ENCODE data around the gene IGSF23.
"Not testable (repeated sequence)": the region's sequence is repeated elsewhere in the genome, so short reads cannot be mapped to it uniquely, and the experiment has no call there.

The IGSF23 gene

DNA sequence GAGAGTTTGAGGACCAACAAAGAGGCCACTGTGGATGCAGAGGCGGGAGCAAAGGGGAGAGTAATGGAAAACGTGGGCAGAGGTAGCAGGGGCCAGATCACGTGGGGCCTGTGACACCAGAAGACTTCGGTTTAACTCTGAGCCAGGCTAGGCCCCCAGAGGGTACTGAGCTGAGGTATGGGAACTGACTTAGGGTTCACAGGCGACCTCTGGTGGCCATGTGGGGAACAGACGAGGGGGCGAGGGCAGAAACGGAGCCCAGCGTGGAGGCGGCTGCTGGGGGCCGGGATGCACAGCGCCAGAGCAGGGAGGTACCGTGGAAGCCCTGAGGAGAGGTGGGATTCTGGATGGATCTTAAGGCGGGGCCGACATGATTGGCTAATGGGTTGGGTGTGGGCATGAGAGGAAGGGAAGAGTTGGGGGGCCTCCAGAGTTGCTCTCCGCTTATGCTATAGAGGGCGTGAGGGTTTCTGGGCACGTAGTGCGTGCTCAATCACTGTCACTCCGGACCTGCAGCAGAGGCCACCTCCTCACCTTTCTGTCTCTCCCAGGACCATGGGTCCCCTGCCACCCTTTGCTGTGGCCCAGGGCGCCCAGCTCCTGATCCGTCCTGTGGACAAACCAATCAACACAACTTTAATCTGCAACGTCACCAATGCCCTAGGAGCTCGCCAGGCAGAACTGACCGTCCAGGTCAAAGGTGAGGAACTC is 44.0 kb downstream of the IGSF23 start:
- peak; percentile 61 for DNase-seq (ENCODE audit: low read depth, low spot score)
- no peak overlapping the region for H3K4me3 ChIP-seq (ENCODE audit: low read length)

DNA sequence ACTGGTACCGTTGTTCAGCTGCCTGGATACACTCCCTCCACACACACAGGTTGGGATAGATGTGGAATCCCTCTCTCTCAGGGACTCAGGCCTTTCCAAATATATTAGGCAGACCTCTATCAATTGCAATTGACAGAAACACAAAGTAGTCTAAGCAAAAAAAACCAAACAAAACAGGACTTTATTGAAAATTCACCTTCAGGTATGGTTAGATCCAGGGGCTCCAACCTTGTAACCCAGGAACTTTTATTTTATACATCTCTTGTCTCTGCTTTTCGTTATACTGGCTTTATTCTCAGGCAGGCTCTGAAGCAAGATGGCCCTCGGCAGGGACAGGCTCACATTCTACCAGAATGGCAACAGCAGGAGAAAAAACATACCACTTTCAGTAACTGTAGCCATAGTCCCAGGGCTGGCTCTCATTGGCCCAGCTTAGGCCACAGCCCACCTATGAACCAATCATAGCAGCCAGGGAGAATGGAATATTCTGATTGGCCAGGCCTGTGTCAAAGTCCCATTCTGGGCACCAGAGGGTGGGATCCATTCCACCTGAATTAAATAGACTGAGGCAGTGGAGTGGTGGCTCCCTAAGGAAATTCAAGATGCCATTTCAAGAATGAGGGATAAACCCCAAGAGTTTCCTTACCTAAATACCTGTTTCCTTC is 44.8 kb downstream of the IGSF23 start:
- DNase-seq (ENCODE audit: low read depth, low spot score), result no peak

DNA sequence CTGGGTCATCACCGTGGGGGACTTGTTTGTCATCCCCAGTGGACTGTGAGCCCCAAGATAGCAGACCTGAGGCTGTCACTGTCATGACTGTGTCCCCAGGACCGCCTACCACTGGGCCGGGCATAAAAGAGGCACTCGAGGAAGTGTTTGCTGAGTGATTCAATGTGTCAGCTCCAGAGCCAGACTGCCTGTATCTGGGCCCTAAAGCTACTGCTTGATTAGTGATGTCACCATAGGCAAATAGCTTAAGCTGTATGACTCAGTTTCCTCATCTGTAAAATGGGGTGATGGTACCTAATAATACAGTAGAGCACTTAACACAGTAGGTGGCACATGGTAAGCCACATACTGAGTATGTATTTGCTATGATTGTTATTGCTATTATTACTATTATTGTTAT is 46.7 kb downstream of the IGSF23 start:
- no peak for DNase-seq (ENCODE audit: low read depth, low spot score)
- no peak overlapping the region for H3K4me3 ChIP-seq (ENCODE audit: low read length)

More for the DNA sequence above, 44.8 kb downstream of the IGSF23 start:
- H3K4me3 ChIP-seq (ENCODE audit: low read length), result no peak overlapping the region

DNA sequence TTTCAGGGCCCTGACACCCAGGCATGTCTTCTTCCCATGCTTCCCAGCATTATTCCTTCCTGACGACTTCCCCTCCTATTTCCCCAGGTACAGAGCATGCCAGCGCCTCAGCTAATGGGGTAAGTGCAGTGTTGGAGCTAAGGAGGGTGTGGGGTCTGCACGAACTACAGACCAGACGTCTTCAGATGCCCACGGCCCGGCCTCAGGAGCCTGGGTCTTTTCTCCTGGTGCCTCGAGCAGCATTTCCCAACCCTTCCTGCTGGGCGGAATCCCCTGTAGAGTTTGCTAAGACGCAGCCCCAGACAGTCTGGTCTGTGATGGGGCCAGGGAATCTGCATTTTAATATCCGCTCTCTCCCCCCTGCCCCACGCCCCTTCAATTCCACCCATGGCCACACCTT is 47.8 kb downstream of the IGSF23 start:
- no peak for DNase-seq (ENCODE audit: low read depth, low spot score)

DNA sequence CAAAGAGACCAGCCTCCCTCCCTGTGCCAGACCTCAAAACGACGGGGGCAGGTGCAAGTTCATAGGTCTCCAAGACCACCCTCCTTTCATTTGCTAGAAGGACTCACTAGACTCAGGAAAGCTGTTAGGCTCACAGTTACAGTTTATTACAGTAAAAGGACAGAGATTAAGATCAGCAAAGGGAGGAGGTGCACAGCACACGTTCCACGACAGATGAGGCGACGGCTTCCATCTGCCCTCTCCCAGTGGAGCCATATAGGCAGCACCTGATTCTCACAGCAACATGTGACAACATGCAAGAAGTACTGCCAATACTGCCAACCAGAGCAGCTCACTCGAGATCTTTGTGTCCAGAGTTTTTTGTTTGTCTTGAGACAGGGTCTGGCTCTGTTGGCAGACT is 48.5 kb downstream of the IGSF23 start:
- DNase-seq (ENCODE audit: low read depth, low spot score), result no peak
- no peak overlapping the region for H3K4me3 ChIP-seq (ENCODE audit: low read length)

More for the DNA sequence above, 47.8 kb downstream of the IGSF23 start:
- H3K4me3 ChIP-seq (ENCODE audit: low read length), result no peak overlapping the region

DNA sequence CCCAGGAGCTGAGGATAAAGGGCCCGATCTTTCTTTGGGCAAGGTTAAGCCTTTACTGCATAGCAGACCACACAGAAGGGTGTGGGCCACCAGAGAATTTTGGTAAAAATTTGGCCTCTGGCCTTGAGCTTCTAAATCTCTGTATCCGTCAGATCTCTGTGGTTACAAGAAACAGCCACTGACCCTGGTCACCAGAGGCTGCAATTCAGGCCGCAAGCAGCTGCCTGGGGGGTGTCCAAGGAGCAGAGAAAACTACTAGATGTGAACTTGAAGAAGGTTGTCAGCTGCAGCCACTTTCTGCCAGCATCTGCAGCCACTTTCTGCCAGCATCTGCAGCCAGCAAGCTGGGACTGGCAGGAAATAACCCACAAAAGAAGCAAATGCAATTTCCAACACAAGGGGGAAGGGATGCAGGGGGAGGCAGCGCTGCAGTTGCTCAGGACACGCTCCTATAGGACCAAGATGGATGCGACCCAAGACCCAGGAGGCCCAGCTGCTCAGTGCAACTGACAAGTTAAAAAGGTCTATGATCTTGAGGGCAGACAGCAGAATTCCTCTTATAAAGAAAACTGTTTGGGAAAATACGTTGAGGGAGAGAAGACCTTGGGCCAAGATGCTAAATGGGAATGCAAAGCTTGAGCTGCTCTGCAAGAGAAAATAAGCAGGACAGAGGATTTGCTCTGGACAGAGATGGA is 49.5 kb downstream of the IGSF23 start:
- no peak for DNase-seq (ENCODE audit: low read depth, low spot score)

DNA sequence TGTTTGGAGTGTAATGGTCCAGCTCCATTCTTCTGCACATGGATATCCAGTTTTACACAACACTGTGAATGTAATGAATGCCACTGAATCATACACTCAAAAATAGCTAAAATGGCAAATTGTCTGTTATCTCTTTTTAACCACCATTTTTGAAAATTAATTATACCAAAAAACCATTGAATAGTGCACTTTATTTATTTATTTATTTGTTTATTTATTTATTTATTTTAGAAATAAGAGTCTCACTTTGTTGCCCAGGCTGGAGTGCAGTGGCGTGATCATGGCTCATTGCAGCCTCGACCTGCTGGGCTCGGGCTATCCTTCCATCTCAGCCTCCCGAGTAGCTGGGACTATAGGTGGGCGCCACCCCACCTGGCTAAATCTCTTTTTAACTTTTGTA is 50.6 kb downstream of the IGSF23 start:
- no peak overlapping the region for H3K4me3 ChIP-seq (ENCODE audit: low read length)
- DNase-seq (ENCODE audit: low read depth, low spot score), result no peak

More for the DNA sequence above, 49.5 kb downstream of the IGSF23 start:
- H3K4me3 ChIP-seq (ENCODE audit: low read length), result no peak overlapping the region

DNA sequence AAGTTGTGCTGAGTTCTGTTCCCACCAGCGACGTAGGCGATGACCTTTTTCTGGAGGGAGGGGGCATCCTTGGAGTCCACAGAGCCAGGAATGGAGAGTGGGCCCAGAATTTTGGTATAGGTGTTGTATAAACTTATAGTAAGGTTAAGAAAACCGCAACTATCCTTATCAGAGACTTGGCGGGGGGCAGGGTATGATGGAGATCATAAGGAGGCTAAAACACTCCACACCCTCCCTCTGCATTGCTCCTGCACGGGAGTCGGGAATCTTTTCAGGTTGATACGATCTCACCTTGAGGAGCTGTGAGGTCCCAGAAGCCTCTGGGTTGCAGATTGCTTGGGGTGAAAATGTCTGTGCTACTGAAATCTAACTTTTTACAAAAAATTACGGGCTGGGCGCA is 51.6 kb downstream of the IGSF23 start:
- no peak for DNase-seq (ENCODE audit: low read depth, low spot score)

DNA sequence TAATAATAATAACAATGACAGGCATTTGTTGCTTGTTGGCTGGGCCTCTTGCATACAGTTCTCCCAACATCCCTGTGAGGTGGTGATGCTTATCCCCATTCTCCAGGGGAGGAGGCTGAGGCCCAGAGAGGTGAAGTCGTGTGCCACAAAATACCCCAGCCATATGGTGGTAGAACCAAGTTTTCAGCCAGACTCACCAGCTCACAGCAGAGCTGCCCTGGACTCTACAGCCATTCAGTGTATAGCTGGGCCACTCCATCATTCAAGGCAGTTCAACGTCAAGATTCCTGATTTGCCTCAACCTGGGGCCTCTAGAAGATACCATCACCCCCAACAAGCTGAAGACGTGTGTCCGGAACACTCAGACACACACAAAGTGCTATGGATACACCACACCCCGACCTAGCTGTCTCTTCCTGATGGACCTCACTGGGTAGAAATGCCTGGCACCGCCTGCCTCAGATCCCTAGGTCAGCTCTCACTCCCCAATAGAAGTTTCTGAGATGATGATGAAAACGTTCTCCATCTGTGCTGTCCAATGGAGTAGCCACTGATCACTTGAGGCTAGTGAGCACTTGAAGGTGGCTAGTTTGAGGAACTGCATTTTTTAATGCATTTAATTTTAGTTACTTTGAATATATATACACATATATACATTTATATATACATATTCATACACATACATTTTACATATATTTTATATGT is 53.6 kb downstream of the IGSF23 start:
- DNase-seq (ENCODE audit: low read depth, low spot score), result no peak
- no peak overlapping the region for H3K4me3 ChIP-seq (ENCODE audit: low read length)

More for the DNA sequence above, 51.6 kb downstream of the IGSF23 start:
- no peak overlapping the region for H3K4me3 ChIP-seq (ENCODE audit: low read length)

DNA sequence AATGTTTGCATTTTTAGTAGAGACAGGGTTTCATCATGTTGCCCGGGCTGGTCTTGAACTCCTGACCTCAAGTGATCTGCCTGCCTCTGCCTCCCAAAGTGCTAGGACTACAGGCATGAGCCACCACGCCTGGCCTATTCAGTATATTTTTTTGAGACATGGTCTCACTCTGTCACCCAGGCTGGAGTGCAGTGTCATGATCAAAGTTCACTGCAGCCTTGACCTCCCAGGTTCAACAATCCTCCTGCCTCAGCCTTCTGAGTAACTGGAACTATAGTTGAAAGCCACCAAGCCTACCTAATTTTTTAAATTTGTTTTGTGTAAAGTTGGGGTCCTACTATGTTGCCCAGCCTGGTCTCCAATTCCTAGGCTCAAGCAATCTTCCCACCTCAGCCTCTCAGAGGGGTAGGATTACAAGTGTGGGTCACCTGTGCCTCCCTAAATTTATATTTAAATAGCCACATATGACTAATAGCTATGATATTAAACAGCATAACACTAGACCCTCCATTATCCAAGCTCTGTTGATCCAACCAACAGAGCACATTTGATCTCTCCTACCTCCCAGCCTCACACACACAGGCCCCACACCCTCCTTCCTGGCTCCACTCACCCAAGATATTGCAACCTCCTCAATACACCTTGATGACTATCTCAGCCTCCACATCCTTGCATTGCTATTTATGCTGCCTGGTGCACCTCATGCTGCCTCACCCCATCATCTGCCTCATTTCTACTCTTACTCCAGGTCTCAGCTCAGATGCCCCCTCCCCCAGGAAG is 55.8 kb downstream of the IGSF23 start:
- no peak for DNase-seq (ENCODE audit: low read depth, low spot score)
- no peak overlapping the region for H3K4me3 ChIP-seq (ENCODE audit: low read length)

DNA sequence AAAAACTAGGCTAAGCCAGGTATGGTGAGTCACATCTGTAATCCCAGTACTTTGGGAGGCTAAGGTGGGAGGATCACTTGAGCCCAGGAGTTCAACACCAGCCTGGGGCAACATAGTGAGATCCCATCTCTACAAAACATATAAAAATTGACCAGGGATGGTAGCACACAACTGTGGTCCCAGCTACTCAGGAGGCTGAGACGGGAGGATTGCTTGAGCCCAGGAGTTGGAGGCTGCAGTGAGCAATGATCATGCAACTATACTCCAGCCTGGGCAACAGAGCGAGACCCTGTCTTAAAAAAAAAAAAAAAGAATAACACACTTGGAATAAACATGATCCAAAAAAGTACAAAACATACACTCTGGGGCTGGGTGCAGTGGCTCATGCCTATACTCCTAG is 56.7 kb downstream of the IGSF23 start:
- DNase-seq (ENCODE audit: low read depth, low spot score); H3K4me3 ChIP-seq (ENCODE audit: low read length): not testable (repeated sequence)

DNA sequence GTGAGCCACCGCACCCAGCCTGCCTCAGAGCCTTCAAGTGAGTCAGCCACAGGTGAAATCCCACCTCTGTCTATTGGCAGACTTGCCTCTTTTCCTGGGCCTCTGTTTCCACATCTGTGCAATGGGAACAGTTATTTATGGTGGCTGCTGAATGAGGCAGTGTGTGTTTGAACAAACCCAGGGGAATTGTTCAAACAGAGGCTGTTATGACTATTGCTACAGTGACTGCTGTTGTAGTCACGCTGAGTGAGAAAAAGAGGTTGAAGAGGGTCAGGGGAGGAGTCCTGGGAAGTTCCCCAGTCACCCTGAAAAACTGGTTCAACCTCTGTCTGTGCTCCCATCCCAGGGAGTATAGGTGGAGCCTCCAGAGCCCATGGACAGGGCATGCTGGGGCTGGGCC is 58.0 kb downstream of the IGSF23 start, which contains the start of gene CEACAM19:
Gene CEACAM19, plus strand, starts transcription at position 83 of the 400 bp plus-strand sequence. CDS start 450 bp downstream, outside the sequence.
- no peak within 1 kb of the TSS for H3K4me3 ChIP-seq (ENCODE audit: low read length)
- DNase-seq (ENCODE audit: low read depth, low spot score), result no peak

DNA sequence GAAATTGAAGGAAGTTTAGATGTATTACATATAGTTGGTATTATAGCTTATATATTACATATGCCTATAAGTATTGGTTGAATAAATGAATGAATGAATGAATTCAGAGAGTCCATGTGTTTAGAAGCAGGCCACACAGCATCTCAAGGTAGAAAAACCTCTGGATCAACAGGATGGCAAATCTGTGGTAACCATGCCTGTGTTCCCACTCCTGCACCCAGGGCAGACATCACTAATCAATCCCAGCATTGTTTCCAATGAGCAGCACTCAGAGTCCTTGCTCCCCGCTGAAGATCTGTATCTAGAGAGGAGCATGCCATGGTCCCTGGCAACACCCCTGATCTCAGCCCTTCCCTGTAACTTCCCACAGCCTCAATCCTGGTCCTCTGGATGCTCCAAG is 58.9 kb downstream of the IGSF23 start:
- H3K4me3 ChIP-seq (ENCODE audit: low read length), result no peak overlapping the region
- DNase-seq (ENCODE audit: low read depth, low spot score), result no peak

DNA sequence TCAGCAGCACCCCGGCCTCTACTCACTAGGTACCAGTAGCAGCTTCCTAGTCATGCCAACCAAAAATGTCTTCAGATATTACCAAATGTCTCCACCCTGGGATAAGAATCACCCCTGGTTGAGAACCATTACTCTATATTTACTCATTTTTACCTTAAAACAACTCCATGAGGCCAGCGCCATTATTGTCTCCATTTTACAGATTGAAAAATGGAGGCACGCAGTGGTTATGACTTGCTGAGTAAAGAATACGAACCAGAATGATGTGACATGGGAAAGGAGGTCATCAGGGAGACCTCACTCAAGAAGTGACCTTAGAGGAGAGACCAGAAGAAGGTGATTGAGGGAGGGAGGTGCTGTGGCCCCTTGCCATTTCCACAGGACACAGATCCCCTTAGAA is 60.1 kb downstream of the IGSF23 start:
- DNase-seq (ENCODE audit: low read depth, low spot score), result no peak
- no peak overlapping the region for H3K4me3 ChIP-seq (ENCODE audit: low read length)

DNA sequence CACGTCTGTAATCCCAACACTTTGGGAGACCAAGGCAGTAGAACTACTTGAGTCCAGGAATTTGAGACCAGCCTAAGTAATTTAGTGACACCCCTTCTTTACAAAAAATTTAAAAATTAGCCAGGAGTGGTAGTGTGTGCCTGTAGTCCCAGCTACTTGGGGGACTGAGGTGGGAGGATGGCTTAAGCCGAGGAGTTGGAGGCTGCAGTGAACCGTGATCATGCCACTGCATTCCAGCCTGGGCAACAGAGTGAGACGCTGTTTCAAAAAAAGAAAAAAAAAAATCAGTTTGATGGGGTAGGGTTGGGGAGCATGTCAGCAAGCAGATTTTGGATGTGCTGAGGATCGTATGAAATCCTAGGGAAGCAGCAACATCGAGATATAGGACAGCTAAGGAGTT is 62.2 kb downstream of the IGSF23 start:
- DNase-seq (ENCODE audit: low read depth, low spot score), result no peak
- no peak overlapping the region for H3K4me3 ChIP-seq (ENCODE audit: low read length)

DNA sequence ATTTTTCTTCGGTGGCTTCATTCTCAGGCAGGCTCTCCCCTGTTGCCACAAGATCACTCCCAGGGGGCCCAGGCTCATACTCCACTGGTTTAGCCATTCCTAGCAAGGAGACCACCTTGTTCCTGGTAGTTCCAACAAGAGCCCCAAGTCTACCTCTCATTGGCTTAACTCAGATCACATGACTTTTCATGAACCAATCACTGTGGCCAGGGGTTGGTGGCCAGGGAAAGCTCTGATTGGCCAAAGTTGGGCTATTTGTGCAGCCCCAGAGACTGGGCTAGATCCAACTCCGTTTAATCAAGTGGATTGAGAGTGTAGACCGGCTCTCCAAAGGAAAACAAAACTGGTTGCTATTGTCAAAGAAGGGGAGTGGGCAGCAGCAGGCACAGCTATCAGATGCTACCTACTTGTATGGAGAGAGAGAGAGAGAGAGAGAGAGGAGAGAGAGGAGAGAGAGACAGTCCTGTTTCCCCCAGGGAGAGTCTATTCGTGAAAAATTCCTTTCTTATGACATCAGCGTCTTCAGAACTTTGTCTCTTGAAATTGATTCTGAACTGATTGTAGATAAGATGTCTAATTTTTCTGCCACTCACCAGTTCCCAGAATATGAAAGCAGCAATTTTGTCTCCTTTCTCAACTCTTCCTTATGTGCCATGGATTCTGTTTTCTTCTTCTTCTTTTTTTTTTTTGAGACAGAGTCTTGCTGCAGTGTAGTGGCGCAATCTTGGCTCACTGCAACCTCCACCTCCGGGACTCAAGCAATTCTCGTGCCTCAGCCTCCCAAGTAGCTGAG is 63.9 kb downstream of the IGSF23 start:
- DNase-seq (ENCODE audit: low read depth, low spot score), result peak; percentile 27
- H3K4me3 ChIP-seq (ENCODE audit: low read length), result no peak overlapping the region

DNA sequence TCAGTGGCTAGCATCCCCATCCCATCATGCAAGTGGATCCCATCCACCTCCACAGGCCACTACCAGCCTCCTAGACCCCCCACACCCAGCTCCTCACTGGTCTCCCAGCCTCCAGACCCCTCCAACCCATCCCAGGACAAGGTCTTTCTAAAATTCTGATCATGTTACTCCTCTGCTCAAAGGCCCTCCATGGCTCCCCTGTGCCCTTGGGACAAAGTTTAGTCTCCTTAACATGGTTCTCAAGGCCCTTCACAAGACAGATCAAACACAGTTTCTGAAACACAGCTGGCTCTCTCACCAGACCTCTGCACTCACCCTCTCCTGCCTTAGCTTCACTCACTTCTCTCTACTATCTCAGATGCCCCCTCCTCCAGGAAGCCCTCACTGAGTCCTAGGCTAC is 67.2 kb downstream of the IGSF23 start:
- no peak overlapping the region for H3K4me3 ChIP-seq (ENCODE audit: low read length)
- DNase-seq (ENCODE audit: low read depth, low spot score), result no peak
